H1 (cell line): ENCODE results near the gene TXNL4B. TPM values are rescaled to one million over a fixed set of nuclear protein-coding genes. Genes with fewer than 3 reads are reported as not detected.

ENCODE experiments used
- CTCF ChIA-PET: fragments of 300-600 bp; sonication (Branson Sonifier 250); formaldehyde crosslinking; loops from one replicate; lab custom pipeline; 2021; ENCODE audit not compliant: partially characterized antibody; lab: Charles Lee
- POLR2A ChIA-PET: fragments of 300-600 bp; sonication (Branson Sonifier 250); formaldehyde crosslinking; loops from one replicate; lab custom pipeline; 2021; ENCODE audit warnings: inconsistent platforms; ENCODE audit not compliant: partially characterized antibody; lab: Charles Lee
- DNase-seq, 2 experiments: peaks; one replicate each; pipeline versions ENCODE4 v3.0.0 to v3.0.0-alpha.2; 2010 to 2022; ENCODE audit warnings: low spot score in 2 of 2, low read depth in 1 of 2, mixed read lengths in 1 of 2
- FAIRE-seq: peaks from 2 replicates; lab custom pipeline; 2011; peaks lifted over from hg19 to GRCh38; lab: Jason Lieb, UNC
- H2AFZ ChIP-seq: 2 replicates; pipeline ENCODE4 v1.8.1; 2012; ENCODE audit warnings: low read length, inconsistent platforms
- H2AK5ac ChIP-seq: 2 replicates; pipeline ENCODE4 v1.6.1; 2013; ENCODE audit warnings: low read depth, low read length
- H2BK120ac ChIP-seq: replicated peaks from 2 replicates; pipeline ENCODE3; 2013; ENCODE audit warnings: low read depth, low read length, inconsistent platforms
- H2BK12ac ChIP-seq: 2 replicates; pipeline ENCODE4 v1.6.1; 2013; ENCODE audit warnings: low read depth, low read length
- H2BK15ac ChIP-seq: 2 replicates; pipeline ENCODE4 v1.6.1; 2013; ENCODE audit warnings: low read length
- H2BK20ac ChIP-seq: 2 replicates; pipeline ENCODE4 v1.6.1; 2013; ENCODE audit warnings: low read length
- H2BK5ac ChIP-seq: 2 replicates; pipeline ENCODE4 v1.6.1; 2013; ENCODE audit warnings: low read depth, low read length
- H3K14ac ChIP-seq: 2 replicates; pipeline ENCODE4 v1.6.1; 2013; ENCODE audit warnings: inconsistent platforms; ENCODE audit not compliant: insufficient read length
- H3K18ac ChIP-seq: 2 replicates; pipeline ENCODE4 v1.6.1; 2013; ENCODE audit warnings: low read length; ENCODE audit errors: extremely low read depth
- H3K23ac ChIP-seq: 2 replicates; pipeline ENCODE4 v1.6.1; 2013; ENCODE audit warnings: inconsistent platforms; ENCODE audit not compliant: insufficient read length
- H3K23me2 ChIP-seq: 2 replicates; pipeline ENCODE4 v1.6.1; 2013; ENCODE audit warnings: low read depth, low read length
- H3K27ac ChIP-seq: 2 replicates; pipeline ENCODE4 v1.6.1; 2011; ENCODE audit warnings: low read depth, low read length, inconsistent platforms
- H3K27me3 ChIP-seq, 4 experiments: replicated peaks in 1 of 4; 1 replicate in 1 of 4; 2 replicates in 3 of 4; pipeline versions ENCODE4 v1.6.1 to v1.8.1; 2011 to 2013; ENCODE audit warnings: low read length in 3 of 4, mild to moderate bottlenecking in 3 of 4, inconsistent platforms in 2 of 4, mixed read lengths in 2 of 4, moderate library complexity in 1 of 4; ENCODE audit not compliant: control insufficient read depth in 3 of 4, insufficient read depth in 3 of 4; ENCODE audit errors: extremely low read depth in 1 of 4
- H3K36me3 ChIP-seq, 4 experiments: 2 replicates each; pipeline versions ENCODE4 v1.6.1 to v1.8.1; 2011 to 2013; ENCODE audit warnings: mild to moderate bottlenecking in 4 of 4, low read length in 3 of 4, moderate library complexity in 2 of 4, control low read depth in 1 of 4, inconsistent platforms in 1 of 4; ENCODE audit not compliant: insufficient read depth in 4 of 4, control insufficient read depth in 2 of 4
- H3K4ac ChIP-seq: replicated peaks from 2 replicates; pipeline ENCODE3; 2013; ENCODE audit warnings: low read length, low read depth, mixed read lengths, inconsistent platforms; ENCODE audit not compliant: insufficient read length
- H3K4me1 ChIP-seq, 4 experiments: replicated peaks in 1 of 4; 1 replicate in 1 of 4; 2 replicates in 3 of 4; pipeline versions ENCODE4 v1.6.1 to v1.8.1; 2011 to 2013; ENCODE audit warnings: low read length in 3 of 4, inconsistent platforms in 2 of 4, mixed read lengths in 1 of 4; ENCODE audit not compliant: insufficient read depth in 4 of 4, control insufficient read depth in 3 of 4
- H3K4me2 ChIP-seq, 2 experiments: 2 replicates each; pipeline versions ENCODE4 v1.6.1 to v1.8.1; 2011 to 2013; ENCODE audit warnings: low read depth in 2 of 2, low read length in 2 of 2, control low read depth in 1 of 2, inconsistent platforms in 1 of 2, mild to moderate bottlenecking in 1 of 2; ENCODE audit not compliant: insufficient read depth in 1 of 2
- H3K4me3 ChIP-seq, 4 experiments: fragments of 200-600, 300-600 bp in 1 of 4; sonication (generic), shearing (Covaris generic), sonication (Bioruptor Twin) in 1 of 4; 2 replicates each; pipeline versions ENCODE4 v1.5.1 to v1.8.1; 2011 to 2016; ENCODE audit warnings: low read length in 4 of 4, low read depth in 3 of 4, control low read depth in 2 of 4, inconsistent platforms in 2 of 4, mild to moderate bottlenecking in 2 of 4, mixed read lengths in 1 of 4, moderate library complexity in 1 of 4; ENCODE audit not compliant: insufficient read depth in 2 of 4; ENCODE audit errors: extremely low read depth in 1 of 4
- H3K56ac ChIP-seq: replicated peaks from 2 replicates; pipeline ENCODE3; 2013; ENCODE audit warnings: low read depth, mild to moderate bottlenecking, mixed read lengths, low read length, inconsistent platforms; ENCODE audit not compliant: insufficient read length
- H3K79me1 ChIP-seq: 2 replicates; pipeline ENCODE4 v1.6.1; 2013; ENCODE audit warnings: low read depth, low read length, control low read depth
- H3K79me2 ChIP-seq, 2 experiments: 2 replicates each; pipeline versions ENCODE4 v1.6.1 to v1.8.1; 2012 to 2013; ENCODE audit warnings: low read length in 2 of 2, mild to moderate bottlenecking in 2 of 2, inconsistent platforms in 1 of 2; ENCODE audit not compliant: insufficient read depth in 2 of 2, control insufficient read depth in 1 of 2
- H3K9ac ChIP-seq, 4 experiments: replicated peaks in 1 of 4; 1 replicate in 1 of 4; 2 replicates in 3 of 4; pipeline versions ENCODE4 v1.6.1 to v1.8.1; 2011 to 2013; ENCODE audit warnings: low read depth in 3 of 4, low read length in 3 of 4, control low read depth in 2 of 4, mild to moderate bottlenecking in 2 of 4, moderate library complexity in 2 of 4, inconsistent platforms in 1 of 4; ENCODE audit errors: extremely low read depth in 1 of 4
- H3K9me3 ChIP-seq, 2 experiments: 2 replicates each; pipeline versions ENCODE4 v1.6.1 to v1.8.1; 2012 to 2013; ENCODE audit warnings: mild to moderate bottlenecking in 2 of 2, moderate library complexity in 2 of 2, control low read depth in 1 of 2, inconsistent platforms in 1 of 2, low read depth in 1 of 2, low read length in 1 of 2, mixed read lengths in 1 of 2; ENCODE audit not compliant: insufficient read depth in 2 of 2
- H4K20me1 ChIP-seq, 2 experiments: replicated peaks in 1 of 2; 2 replicates each; pipeline versions ENCODE3 to v1.8.1; 2011 to 2013; ENCODE audit warnings: inconsistent platforms in 2 of 2, low read length in 2 of 2, mild to moderate bottlenecking in 1 of 2; ENCODE audit not compliant: insufficient read depth in 2 of 2, control insufficient read depth in 1 of 2
- H4K5ac ChIP-seq: 2 replicates; pipeline ENCODE4 v1.6.1; 2013; ENCODE audit warnings: low read length, low read depth, mixed read lengths, inconsistent platforms; ENCODE audit not compliant: insufficient read length
- H4K8ac ChIP-seq: 2 replicates; pipeline ENCODE4 v1.8.0; 2013; ENCODE audit warnings: mild to moderate bottlenecking, moderate library complexity, low read length, inconsistent platforms; ENCODE audit not compliant: insufficient read depth; ENCODE audit errors: extremely low read depth
- H4K91ac ChIP-seq: replicated peaks from 2 replicates; pipeline ENCODE3; 2013; ENCODE audit warnings: low read length, mixed read lengths, inconsistent platforms; ENCODE audit not compliant: insufficient read length
- CBX8 ChIP-seq: fragments of 300-800, 300-1000 bp; sonication (generic); IDR thresholded peaks from 2 replicates; pipeline ENCODE4 v1.7.1; 2016; ENCODE audit warnings: low read depth, low read length, borderline replicate concordance
- FOSL1 ChIP-seq: IDR thresholded peaks from 2 replicates; pipeline ENCODE4 v1.6.1; 2011; ENCODE audit warnings: mild to moderate bottlenecking, low read depth, low read length, moderate library complexity; ENCODE audit not compliant: insufficient read depth
- KDM4A ChIP-seq: IDR thresholded peaks from one replicate; pipeline ENCODE4 v1.7.1; 2012; ENCODE audit warnings: low read depth, mild to moderate bottlenecking, moderate library complexity, low read length, inconsistent platforms; ENCODE audit not compliant: severe bottlenecking
- TCF12 ChIP-seq: IDR thresholded peaks from 2 replicates; pipeline ENCODE4 v1.6.1; 2011; ENCODE audit warnings: low read depth, mild to moderate bottlenecking, low read length
- YY1 ChIP-seq: IDR thresholded peaks from 2 replicates; pipeline ENCODE4 v1.6.1; 2011; ENCODE audit warnings: low read depth, mild to moderate bottlenecking, low read length
- WGBS, 2 experiments: shearing (Covaris generic) in 1 of 2; methylation state at CpG; one replicate each; pipeline versions ENCODE4 v1.1.6 to v1.1.7; 2013 to 2015; ENCODE audit warnings: low lambda C conversion rate in 2 of 2, mixed read lengths in 2 of 2, inconsistent platforms in 1 of 2, low coverage in 1 of 2, missing lambda C conversion rate in 1 of 2; ENCODE audit not compliant: insufficient replicate concordance in 2 of 2, insufficient coverage in 1 of 2, insufficient read length in 1 of 2; ENCODE audit errors: extremely low coverage in 1 of 2, missing lambda C conversion rate in 1 of 2; 5-methylcytosine and 5-hydroxymethylcytosine counted together
- polyA plus RNA-seq, 7 experiments: library from polyadenylated mRNA; depleted of rRNA in 3 of 7; stranded (reverse) in 5 of 7; unstranded in 2 of 7; fragments of >200 nt in 5 of 7; fragments of 200-250 nt in 2 of 7; gene quantifications; 1 replicate in 5 of 7; 2 replicates in 1 of 7; 4 replicates in 1 of 7; pipeline versions ENCODE4 v1.2.1 to v1.2.3, GENCODE V29; 2011 to 2013; ENCODE audit warnings: missing spikeins in 2 of 7, mixed read lengths in 2 of 7
- total RNA-seq: library from RNA; stranded (reverse); fragmentation: NEBNext Ultra II Directional; extraction: Animal tissue kit (Norgen Biotek cat#: 25700); gene quantifications from 2 replicates; pipeline ENCODE4 v1.2.1, GENCODE V29; 2021
- TF ChIP-seq, protein P1 (sequence below), 3 experiments: IDR thresholded peaks; 1 replicate in 2 of 3; 2 replicates in 1 of 3; pipeline versions ENCODE4 v1.5.1 to v1.6.1; 2011; ENCODE audit warnings: low read length in 3 of 3, mild to moderate bottlenecking in 3 of 3, inconsistent platforms in 2 of 3, low read depth in 1 of 3, moderate library complexity in 1 of 3; ENCODE audit not compliant: insufficient read depth in 1 of 3; ENCODE audit errors: control extremely low read depth in 1 of 3

Gene TXNL4B
- total and polyA plus RNA-seq, 2 of the 8 experiments (the other 6 are each of a cell fraction or from before 2014, with no cell fraction given) = 6.7 to 10.6 TPM

DNA sequence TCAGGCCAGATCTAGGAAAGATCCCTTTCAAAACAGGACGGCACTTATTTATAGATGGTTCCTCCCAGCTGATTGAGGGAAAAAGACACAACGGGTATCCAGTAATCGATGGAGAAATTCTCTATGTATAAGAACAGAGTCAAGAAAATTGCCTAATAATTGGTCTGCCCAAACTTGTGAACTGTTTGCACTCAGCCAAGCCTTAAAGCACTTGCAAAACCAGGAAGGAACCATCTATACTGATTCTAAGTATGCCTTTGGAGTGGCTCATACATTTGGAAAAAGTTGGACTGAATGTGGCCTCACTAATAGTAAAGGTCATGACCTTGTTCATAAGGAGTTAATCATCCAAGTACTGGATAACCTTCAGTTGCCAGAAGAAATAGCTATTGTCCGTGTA lies 24.5 kb downstream of the TXNL4B start:
- Histone ChIP-seq H3K4ac (no peak overlapping the region), H3K9me3 (no peaks in the 10 kb centered on the region), H3K23me2 (no peaks in the 10 kb centered on the region), H3K18ac (no peak overlapping the region), H2BK12ac (no peak overlapping the region), H3K27me3 (no peaks in the 10 kb centered on the region), H3K4me2 (no peak overlapping the region), H3K14ac (no peak overlapping the region), H4K8ac (no peak overlapping the region), H3K9ac (no peak overlapping the region), H2BK120ac (no peak overlapping the region), H3K4me1 (peaks cover 0 to 9% (median 2%) of the 10 kb centered on the region in 4 experiments; a peak in 2 of 7 replicates), H2BK15ac (no peak overlapping the region), H4K20me1 (no peaks in the 10 kb centered on the region), H2AFZ (no peak overlapping the region), H3K4me3 (no peak overlapping the region), H3K27ac (no peak overlapping the region), H4K91ac (no peak overlapping the region), H3K56ac (no peak overlapping the region), H3K23ac (no peak overlapping the region), H4K5ac (no peak overlapping the region), H2BK20ac (no peak overlapping the region), H3K79me1 (no peaks in the 10 kb centered on the region), H2AK5ac (no peak overlapping the region), H3K79me2 (no peaks in the 10 kb centered on the region), H3K36me3 (no peaks in the 10 kb centered on the region), H2BK5ac (no peak overlapping the region)
- WGBS, 2 experiments = 77% methylated on average over 4 of the region's 4 CpGs; no CpG with 5 or more reads in 1 of the 2 experiments
- no peak for FAIRE-seq
- ChIA-PET POLR2A (interaction anchor here (0.9 to 1.7 kb wide), 2 partner anchors 24 to 26 kb away, joined by 3 to 5 read pairs; partner anchors contain the start of genes DHX38 and TXNL4B), CTCF (interaction anchor here (0.7 to 3.8 kb wide), 5 partner anchors 14 to 57 kb away, joined by 3 to 108 read pairs (median 5); partner anchors contain the start of genes DHX38 and TXNL4B)
- TF ChIP-seq TCF12 (no peak), FOSL1 (no peak), YY1 (no peak), CBX8 (no peak), KDM4A (no peak)
- TF ChIP-seq, protein P1, sequence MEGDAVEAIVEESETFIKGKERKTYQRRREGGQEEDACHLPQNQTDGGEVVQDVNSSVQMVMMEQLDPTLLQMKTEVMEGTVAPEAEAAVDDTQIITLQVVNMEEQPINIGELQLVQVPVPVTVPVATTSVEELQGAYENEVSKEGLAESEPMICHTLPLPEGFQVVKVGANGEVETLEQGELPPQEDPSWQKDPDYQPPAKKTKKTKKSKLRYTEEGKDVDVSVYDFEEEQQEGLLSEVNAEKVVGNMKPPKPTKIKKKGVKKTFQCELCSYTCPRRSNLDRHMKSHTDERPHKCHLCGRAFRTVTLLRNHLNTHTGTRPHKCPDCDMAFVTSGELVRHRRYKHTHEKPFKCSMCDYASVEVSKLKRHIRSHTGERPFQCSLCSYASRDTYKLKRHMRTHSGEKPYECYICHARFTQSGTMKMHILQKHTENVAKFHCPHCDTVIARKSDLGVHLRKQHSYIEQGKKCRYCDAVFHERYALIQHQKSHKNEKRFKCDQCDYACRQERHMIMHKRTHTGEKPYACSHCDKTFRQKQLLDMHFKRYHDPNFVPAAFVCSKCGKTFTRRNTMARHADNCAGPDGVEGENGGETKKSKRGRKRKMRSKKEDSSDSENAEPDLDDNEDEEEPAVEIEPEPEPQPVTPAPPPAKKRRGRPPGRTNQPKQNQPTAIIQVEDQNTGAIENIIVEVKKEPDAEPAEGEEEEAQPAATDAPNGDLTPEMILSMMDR (IDR thresholded peaks at IDR 0.05; ENCODE audit: control extremely low read depth in 1 of 3, insufficient read depth in 1 of 3, low read depth in 1 of 3, low read length in 3 of 3) = no peak
- no peak for DNase-seq
